ENCODE measurements around the gene COX14. TPM values are rescaled to one million over a fixed set of nuclear protein-coding genes. Genes with fewer than 3 reads are reported as not detected.

The COX14 gene
- total RNA-seq, 4 donors from 2014 or later, result 67.3 to 125 (median 88.1) TPM

GRCh38 chr12:50089730-50090129 is 22.3 kb upstream of the COX14 start:
- ATAC-seq (ENCODE audit: low FRiP score) (no peak), DNase-seq (ENCODE audit: low spot score) (no peak)
- no peak for TF ChIP-seq CTCF (IDR thresholded peaks at IDR 0.05)

DNA sequence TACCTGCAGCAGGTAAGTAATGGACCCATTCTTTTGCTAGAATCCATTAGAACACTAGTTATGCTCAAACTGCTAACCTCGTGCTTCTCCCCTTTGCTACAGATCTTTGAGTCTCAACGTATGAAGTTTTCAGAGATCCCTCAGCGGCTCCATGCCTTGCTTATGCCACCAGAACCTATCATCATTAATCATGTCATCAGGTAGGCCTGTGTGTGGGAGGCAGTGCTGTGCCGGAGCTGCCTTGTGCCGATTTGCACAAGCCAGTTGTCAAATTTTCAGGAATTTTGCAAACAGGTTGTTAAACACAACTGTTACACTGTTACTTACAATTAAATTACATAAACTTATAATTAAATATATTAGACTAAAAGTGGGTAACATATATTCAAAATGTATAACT is 21.6 kb upstream of the COX14 start:
- DNase-seq (ENCODE audit: low spot score) (no peak), ATAC-seq (ENCODE audit: low FRiP score) (no peak)
- no peak for TF ChIP-seq CTCF (IDR thresholded peaks at IDR 0.05)

DNA sequence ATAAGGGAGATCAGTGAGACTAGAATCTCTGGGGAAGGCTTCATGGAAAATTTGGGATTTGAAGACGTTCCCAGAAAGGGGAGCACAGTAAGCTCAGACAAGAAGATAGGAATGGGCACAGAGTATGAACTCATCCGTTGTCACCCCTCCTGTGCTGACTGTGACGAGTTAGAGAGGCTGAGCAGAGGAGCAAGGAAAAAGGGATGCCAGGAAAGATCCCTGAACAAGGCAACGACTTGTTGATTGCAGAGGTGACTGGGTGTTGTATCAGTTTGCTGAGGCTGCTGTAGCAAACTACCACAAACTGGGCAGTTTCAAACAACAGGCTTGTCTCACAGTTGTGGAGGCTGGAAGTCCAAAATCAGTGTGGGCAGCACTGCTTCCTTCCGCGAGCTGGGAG is 14.1 kb upstream of the COX14 start:
- ATAC-seq (ENCODE audit: low FRiP score), result no peak
- DNase-seq (ENCODE audit: low spot score), result no peak
- TF ChIP-seq CTCF (IDR thresholded peaks at IDR 0.05), result no peak

DNA sequence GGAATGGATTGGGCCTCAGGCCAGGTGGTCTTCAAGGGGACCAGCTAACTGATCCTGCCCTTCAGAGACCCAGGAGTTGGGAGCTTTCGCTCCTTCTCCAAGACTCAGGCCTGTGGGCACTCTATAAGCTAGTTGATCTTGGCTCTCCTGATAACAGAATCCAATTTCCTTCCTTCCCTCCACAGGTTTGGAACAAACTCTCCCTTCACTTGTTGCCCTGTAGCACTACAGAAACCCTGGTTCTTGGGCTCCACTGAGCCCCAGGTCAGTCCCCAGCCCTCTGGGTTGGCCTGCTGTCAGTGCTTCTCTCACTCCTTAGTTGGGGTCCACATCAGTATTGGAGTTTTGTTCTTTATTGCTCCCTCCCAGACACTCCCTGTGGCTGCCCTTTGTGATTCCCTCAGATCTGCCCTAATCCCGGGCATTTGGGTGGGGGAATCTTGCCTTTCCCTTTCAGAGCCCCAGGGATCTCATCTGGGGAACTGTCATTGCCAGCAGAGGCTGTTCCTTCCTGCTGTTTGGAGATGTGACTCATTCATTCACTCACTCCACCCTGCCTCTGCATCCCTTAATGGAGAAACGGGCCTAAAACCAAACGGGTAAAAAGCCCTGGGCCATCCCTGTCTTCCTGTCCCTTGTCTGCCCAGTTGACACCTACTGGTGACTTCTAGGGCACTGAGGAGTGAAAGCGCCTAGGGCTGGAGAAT is 12.6 kb upstream of the COX14 start:
- no peak for TF ChIP-seq CTCF (IDR thresholded peaks at IDR 0.05)
- no peak for ATAC-seq (ENCODE audit: low FRiP score)
- DNase-seq (ENCODE audit: low spot score), result no peak

DNA sequence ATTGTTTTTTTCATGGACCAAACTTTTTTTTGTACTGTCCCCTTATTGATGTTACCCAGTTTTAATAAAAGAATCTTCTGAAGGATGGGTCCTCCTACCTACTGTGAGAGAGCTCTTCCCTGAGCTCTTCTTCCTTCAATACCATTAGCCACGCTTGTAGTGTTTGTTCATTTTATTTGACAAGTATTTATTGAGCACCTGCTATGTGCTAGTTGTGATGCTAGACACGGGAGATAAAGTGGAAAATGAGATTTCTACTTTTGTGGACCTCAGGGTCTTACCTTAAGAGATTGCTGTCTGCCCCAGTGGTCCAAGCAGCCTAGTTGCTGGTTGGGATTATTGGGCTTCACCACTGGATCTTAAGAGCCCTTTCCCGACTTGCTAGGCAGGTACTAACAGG is 11.5 kb upstream of the COX14 start:
- ATAC-seq (ENCODE audit: low FRiP score) (no peak), DNase-seq (ENCODE audit: low spot score) (no peak)
- no peak for TF ChIP-seq CTCF (IDR thresholded peaks at IDR 0.05)

- DNase-seq (ENCODE audit: low spot score), result no peak
- no peak for ATAC-seq (ENCODE audit: low FRiP score)
- no peak for TF ChIP-seq CTCF (IDR thresholded peaks at IDR 0.05)
Observed at GRCh38 chr12:50101663-50102062, 10.4 kb upstream of the COX14 start.

- DNase-seq (ENCODE audit: low spot score) (no peak), ATAC-seq (ENCODE audit: low FRiP score) (no peak)
- no peak for TF ChIP-seq CTCF (IDR thresholded peaks at IDR 0.05)
Observed at GRCh38 chr12:50102131-50102531, 9.9 kb upstream of the COX14 start.

Data from omental fat pad (tissue), 4 donors.